Bronchial epithelial cell (primary cell): ENCODE data around the gene GLCE. TPM values are rescaled to one million over a fixed set of nuclear protein-coding genes. Genes with fewer than 3 reads are reported as not detected.

ENCODE experiments used
- DNase-seq: peaks from one replicate; pipeline ENCODE4 v3.0.0-alpha.2; 2010; ENCODE audit warnings: low read depth
- FAIRE-seq: peaks from 2 replicates; lab custom pipeline; 2011; peaks lifted over from hg19 to GRCh38; lab: Jason Lieb, UNC
- H3K27me3 ChIP-seq: 2 replicates; pipeline ENCODE4 v1.5.1; 2011; ENCODE audit warnings: low read length; ENCODE audit not compliant: control insufficient read depth, insufficient read depth
- H3K36me3 ChIP-seq: 2 replicates; pipeline ENCODE4 v1.5.1; 2011; ENCODE audit warnings: low read length; ENCODE audit not compliant: control insufficient read depth, insufficient read depth
- H3K4me3 ChIP-seq: 2 replicates; pipeline ENCODE4 v1.5.1; 2011; ENCODE audit warnings: mild to moderate bottlenecking, low read depth, low read length, control low read depth
- total RNA-seq: library from RNA; depleted of rRNA; stranded (reverse); fragments of >200 nt; gene quantifications from 2 replicates; pipeline ENCODE4 v1.2.1, GENCODE V29; 2014
- TF ChIP-seq, protein P1 (sequence below): IDR thresholded peaks from 2 replicates; pipeline ENCODE4 v1.5.1; 2011; ENCODE audit warnings: mild to moderate bottlenecking, moderate library complexity, low read length, control low read depth, inconsistent platforms; ENCODE audit not compliant: insufficient read depth, severe bottlenecking

GLCE gene
- total RNA-seq, 1 donor from 2014 or later = 46.3 TPM

GRCh38 chr15:69194025-69194827, 33.8 kb downstream of the GLCE start:
- no peaks in the 10 kb centered on the region for H3K36me3 ChIP-seq
- TF ChIP-seq, protein P1, sequence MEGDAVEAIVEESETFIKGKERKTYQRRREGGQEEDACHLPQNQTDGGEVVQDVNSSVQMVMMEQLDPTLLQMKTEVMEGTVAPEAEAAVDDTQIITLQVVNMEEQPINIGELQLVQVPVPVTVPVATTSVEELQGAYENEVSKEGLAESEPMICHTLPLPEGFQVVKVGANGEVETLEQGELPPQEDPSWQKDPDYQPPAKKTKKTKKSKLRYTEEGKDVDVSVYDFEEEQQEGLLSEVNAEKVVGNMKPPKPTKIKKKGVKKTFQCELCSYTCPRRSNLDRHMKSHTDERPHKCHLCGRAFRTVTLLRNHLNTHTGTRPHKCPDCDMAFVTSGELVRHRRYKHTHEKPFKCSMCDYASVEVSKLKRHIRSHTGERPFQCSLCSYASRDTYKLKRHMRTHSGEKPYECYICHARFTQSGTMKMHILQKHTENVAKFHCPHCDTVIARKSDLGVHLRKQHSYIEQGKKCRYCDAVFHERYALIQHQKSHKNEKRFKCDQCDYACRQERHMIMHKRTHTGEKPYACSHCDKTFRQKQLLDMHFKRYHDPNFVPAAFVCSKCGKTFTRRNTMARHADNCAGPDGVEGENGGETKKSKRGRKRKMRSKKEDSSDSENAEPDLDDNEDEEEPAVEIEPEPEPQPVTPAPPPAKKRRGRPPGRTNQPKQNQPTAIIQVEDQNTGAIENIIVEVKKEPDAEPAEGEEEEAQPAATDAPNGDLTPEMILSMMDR = no peak
- H3K4me3 ChIP-seq = no peak overlapping the region
- H3K27me3 ChIP-seq = no peaks in the 10 kb centered on the region
- DNase-seq (peak; percentile 15), FAIRE-seq (no peak)

DNA sequence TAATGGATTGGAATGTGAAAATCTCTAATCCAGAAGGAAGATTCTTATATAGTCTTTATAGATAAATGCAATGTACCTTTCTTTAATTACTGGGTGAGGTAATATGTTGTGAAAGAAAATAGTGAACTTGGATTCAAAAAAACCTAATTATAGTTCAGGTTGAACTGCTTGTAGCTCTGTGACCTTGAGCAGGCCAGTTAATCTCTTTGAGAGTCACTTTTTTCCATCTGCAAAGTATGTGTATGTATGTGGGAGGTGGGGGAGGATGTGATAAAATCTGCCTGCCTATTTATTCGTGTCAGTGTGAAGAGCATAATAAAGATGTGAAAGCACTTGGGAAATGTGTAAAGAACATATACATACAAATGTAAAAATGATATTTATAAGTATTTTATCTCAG, 34.4 kb downstream of the GLCE start:
- no peak for FAIRE-seq
- H3K36me3 ChIP-seq = no peaks in the 10 kb centered on the region
- TF ChIP-seq, protein P1 = no peak
- no peaks in the 10 kb centered on the region for H3K27me3 ChIP-seq
- DNase-seq = no peak
- H3K4me3 ChIP-seq = no peak overlapping the region

- FAIRE-seq = no peak
- no peaks in the 10 kb centered on the region for H3K36me3 ChIP-seq
- DNase-seq = no peak
- no peak overlapping the region for H3K4me3 ChIP-seq
- TF ChIP-seq, protein P1 = no peak
- H3K27me3 ChIP-seq = no peaks in the 10 kb centered on the region
These were observed 40.7 kb downstream of the GLCE start for GRCh38 chr15:69200832-69201745.

- Histone ChIP-seq H3K36me3 (no peaks in the 10 kb centered on the region), H3K27me3 (no peaks in the 10 kb centered on the region), H3K4me3 (no peak overlapping the region)
- FAIRE-seq = no peak
- TF ChIP-seq, protein P1 = no peak
- no peak for DNase-seq
These were observed 45.6 kb downstream of the GLCE start for GRCh38 chr15:69206079-69206478.

DNA sequence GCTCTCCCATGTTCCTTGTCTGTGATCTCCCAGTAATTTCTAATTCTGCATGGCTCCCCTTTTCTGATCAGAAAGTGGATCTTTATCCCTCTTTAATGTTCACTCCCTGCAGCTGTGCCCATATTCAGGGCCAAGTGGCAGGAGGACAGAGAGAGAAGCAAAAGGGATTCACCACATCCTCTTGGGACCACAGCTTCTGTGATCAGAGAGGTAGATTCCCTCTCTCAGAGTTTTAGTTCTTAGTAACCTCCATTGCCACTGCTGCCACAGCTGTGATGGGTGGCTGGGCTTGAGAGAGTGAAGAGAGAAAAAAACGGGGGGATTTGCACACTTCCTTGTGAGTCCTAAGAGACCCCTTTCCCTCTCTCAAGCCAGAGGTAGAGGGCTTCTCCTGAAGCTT, 49.2 kb downstream of the GLCE start:
- Histone ChIP-seq H3K27me3 (no peaks in the 10 kb centered on the region), H3K4me3 (no peak overlapping the region), H3K36me3 (no peaks in the 10 kb centered on the region)
- FAIRE-seq = no peak
- TF ChIP-seq, protein P1 = no peak
- no peak for DNase-seq
